Adrenal gland (tissue), 12 donors: ENCODE measurements around the gene ICAM5. TPM values are rescaled to one million over a fixed set of nuclear protein-coding genes. Genes with fewer than 3 reads are reported as not detected.

ENCODE experiments used
- DNase-seq, 7 donors: peaks; one replicate each; pipeline ENCODE4 v3.0.0-alpha.2; 2019 to 2020
- H3K27ac ChIP-seq, 5 donors: fragments of 200-600 bp; sonication (generic) in 4 of 5; 1 replicate in 3 of 5; 2 replicates in 2 of 5; pipeline versions ENCODE4 v1.5.1 to v1.8.0; 2016 to 2020; ENCODE audit warnings: mild to moderate bottlenecking in 1 of 5
- H3K27me3 ChIP-seq: fragments of 200-600 bp; 2 replicates; pipeline ENCODE4 v1.8.0; 2021
- H3K36me3 ChIP-seq, 2 donors: fragments of 200-600 bp; replicated peaks in 1 of 2; 1 replicate in 1 of 2; 2 replicates in 1 of 2; pipeline versions ENCODE4 v1.5.1 to v1.8.0; 2018 to 2022
- H3K4me1 ChIP-seq, 2 donors: fragments of 200-600 bp; replicated peaks in 1 of 2; 1 replicate in 1 of 2; 2 replicates in 1 of 2; pipeline versions ENCODE4 v1.5.1 to v1.8.0; 2018 to 2021
- H3K4me3 ChIP-seq, 4 donors: fragments of 200-600 bp; sonication (generic) in 3 of 4; one replicate each; pipeline ENCODE4 v1.5.1; 2016 to 2018
- H3K9me3 ChIP-seq, 3 donors: fragments of 200-600 bp; sonication (generic) in 1 of 3; replicated peaks in 1 of 3; 1 replicate in 2 of 3; 2 replicates in 1 of 3; pipeline versions ENCODE4 v1.5.1 to v1.8.0; 2016 to 2021
- CTCF ChIP-seq, 6 experiments: fragments of 450-650 bp in 4 of 6; fragments of 200-600 bp in 2 of 6; sonication (generic) in 1 of 6; IDR thresholded peaks; 1 replicate in 5 of 6; 2 replicates in 1 of 6; pipeline versions ENCODE4 v1.5.1 to v1.8.0; 2016 to 2021; ENCODE audit warnings: antibody characterized with exemption in 6 of 6, mild to moderate bottlenecking in 2 of 6, moderate library complexity in 1 of 6
- POLR2A ChIP-seq, 2 donors: fragments of 450-650 bp; IDR thresholded peaks; one replicate each; pipeline ENCODE4 v1.6.1; 2017; ENCODE audit warnings: antibody characterized with exemption in 2 of 2, mild to moderate bottlenecking in 2 of 2, moderate library complexity in 1 of 2
- WGBS, 4 donors: extraction: QIAGEN DNeasy Blood & Tissue Kit in 2 of 4; methylation state at CpG; one replicate each; pipeline versions ENCODE4 v1.1.5 to v1.1.7; 2013 to 2017; 5-methylcytosine and 5-hydroxymethylcytosine counted together
- intact Hi-C, 2 donors: fragments of 100-400 bp; cut with DNase I; formaldehyde crosslinking; loops; one replicate each; pipeline versions ENCODE4 v1.14.1 to v1.15.0; 2022 to 2023
- polyA plus RNA-seq, 3 donors: library from polyadenylated mRNA; stranded (reverse); fragments of 200-250 nt in 2 of 3; fragments of 350-450 nt in 1 of 3; fragmentation: Illumina TruSeq in 1 of 3; extraction: RNeasy Lipid Tissue Mini Kit (QIAGEN cat#74804) in 1 of 3; gene quantifications; one replicate each; pipeline ENCODE4 v1.2.3, GENCODE V29; 2013 to 2014
- total RNA-seq, 9 donors: library from RNA; depleted of rRNA in 4 of 9; stranded (reverse); fragments of >200 nt in 4 of 9; fragments of 120-200 nt in 1 of 9; fragmentation: NEBNext Ultra II Directional in 1 of 9; extraction: Animal tissue kit (Norgen Biotek cat#: 25700) in 1 of 9; gene quantifications; one replicate each; pipeline versions ENCODE4 v1.1.0 to v1.2.4, GENCODE V29; 2013 to 2023
- donor health status: healthy with polysubstance abuse.
- donor health status: Bipolar disorder and iron deficiency.
- donor health status: DM: yes; HTN: yes; CAD: no.
- donor health status: DM: no; HTN: no; CAD: no.
- donor health status: DM: no; HTN: no; CAD: no.
- donor health status: DM: yes; HTN: yes; CAD: no.

ICAM5 gene
- total and polyA plus RNA-seq, 12 donors = 0.06 to 2.2 (median 0.49) TPM; not detected in 3

- Histone ChIP-seq H3K4me1 (peaks cover 6 to 10% of the 10 kb centered on the region in 2 donors), H3K36me3 (peaks cover 0 to 47% of the 10 kb centered on the region in 2 donors), H3K27me3 (no peaks in the 10 kb centered on the region), H3K4me3 (no peak overlapping the region), H3K9me3 (no peaks in the 10 kb centered on the region), H3K27ac (no peak overlapping the region)
- no peak for DNase-seq
- 44 to 63% (median 52%) methylated on average over 2 of the region's 2 CpGs for WGBS, 4 donors
- no peak for TF ChIP-seq CTCF (IDR thresholded peaks at IDR 0.05)
- TF ChIP-seq POLR2A (IDR thresholded peaks at IDR 0.05) = no peak
- intact Hi-C loops = loop anchor here in 1 of 2 donors (10.0 kb wide), 1 partner anchor 321 kb away; the partner anchor contains the start of gene OLFM2
Observed at GRCh38 chr19:10255358-10255757, 34.4 kb upstream of the ICAM5 start.

GRCh38 chr19:10256551-10256950 is 33.2 kb upstream of the ICAM5 start:
- 88 to 90% (median 89%) methylated on average over 9 to 18 of the region's 18 CpGs; no CpG with 5 or more reads in 1 of the 4 donors for WGBS, 4 donors
- TF ChIP-seq POLR2A (IDR thresholded peaks at IDR 0.05) (no peak), CTCF (IDR thresholded peaks at IDR 0.05) (no peak)
- no peak for DNase-seq
- no peak overlapping the region for H3K4me3 ChIP-seq
- intact Hi-C loops = loop anchor here in 1 of 2 donors (10.0 kb wide), 1 partner anchor 322 kb away; the partner anchor contains the start of gene OLFM2
- no peaks in the 10 kb centered on the region for H3K27me3 ChIP-seq
- H3K9me3 ChIP-seq = no peaks in the 10 kb centered on the region
- H3K4me1 ChIP-seq = peaks cover 6 to 10% of the 10 kb centered on the region in 2 donors
- no peak overlapping the region for H3K27ac ChIP-seq
- peaks cover 0 to 47% of the 10 kb centered on the region in 2 donors for H3K36me3 ChIP-seq

GRCh38 chr19:10256970-10257615 is 32.7 kb upstream of the ICAM5 start:
- 82 to 88% (median 86%) methylated on average over 9 of the region's 9 CpGs for whole genome bisulfite sequencing, 4 donors
- intact Hi-C loops = loop anchor here in 1 of 2 donors (10.0 kb wide), 1 partner anchor 322 kb away; the partner anchor contains the start of gene OLFM2
- no peak for TF ChIP-seq POLR2A (IDR thresholded peaks at IDR 0.05)
- TF ChIP-seq CTCF (IDR thresholded peaks at IDR 0.05) = no peak
- peaks cover 6 to 10% of the 10 kb centered on the region in 2 donors for H3K4me1 ChIP-seq
- no peak for DNase-seq
- H3K27ac ChIP-seq = no peak overlapping the region
- H3K9me3 ChIP-seq = no peaks in the 10 kb centered on the region
- no peaks in the 10 kb centered on the region for H3K27me3 ChIP-seq
- no peak overlapping the region for H3K4me3 ChIP-seq
- peaks cover 0 to 47% of the 10 kb centered on the region in 2 donors for H3K36me3 ChIP-seq

GRCh38 chr19:10258080-10258710 is 31.6 kb upstream of the ICAM5 start:
- TF ChIP-seq CTCF (IDR thresholded peaks at IDR 0.05) = no peak
- no peak for TF ChIP-seq POLR2A (IDR thresholded peaks at IDR 0.05)
- intact Hi-C loops = loop anchor here in 1 of 2 donors (10.0 kb wide), 1 partner anchor 323 kb away; the partner anchor contains the start of gene OLFM2
- WGBS, 4 donors = 94 to 100% (median 97%) methylated on average over 9 to 18 of the region's 18 CpGs
- Histone ChIP-seq H3K27ac (no peak overlapping the region), H3K4me3 (no peak overlapping the region), H3K36me3 (peaks cover 0 to 47% of the 10 kb centered on the region in 2 donors), H3K9me3 (no peaks in the 10 kb centered on the region), H3K27me3 (no peaks in the 10 kb centered on the region), H3K4me1 (peaks cover 0 to 2% of the 10 kb centered on the region in 2 donors)
- DNase-seq = no peak
